22Rv1 (cell line): Measurements from ENCODE around the gene ZNF761.
"Not testable (repeated sequence)": the region's sequence is repeated elsewhere in the genome, so short reads cannot be mapped to it uniquely, and the experiment has no call there.

ENCODE experiments used
- H3K27ac ChIP-seq: fragments of 450-650 bp; 2 replicates; pipeline ENCODE4 v1.5.1; 2017
- CTCF ChIP-seq: fragments of 450-650 bp; IDR thresholded peaks from 2 replicates; pipeline ENCODE4 v1.5.1; 2017; ENCODE audit warnings: mild to moderate bottlenecking
- ZFX ChIP-seq: fragments of 450-650 bp; IDR thresholded peaks from 2 replicates; pipeline ENCODE4 v1.6.1; 2017; ENCODE audit warnings: antibody characterized with exemption, borderline replicate concordance

ZNF761 gene

GRCh38 chr19:53455828-53456227 lies 24.0 kb downstream of the ZNF761 start:
- no peak overlapping the region for H3K27ac ChIP-seq
- no peak for TF ChIP-seq CTCF
- no peak for TF ChIP-seq ZFX

GRCh38 chr19:53460131-53460721 lies 28.4 kb downstream of the ZNF761 start:
- not testable (repeated sequence) for H3K27ac ChIP-seq

GRCh38 chr19:53461866-53462265 lies 30.1 kb downstream of the ZNF761 start:
- no peak overlapping the region for H3K27ac ChIP-seq

GRCh38 chr19:53462861-53463260 lies 31.1 kb downstream of the ZNF761 start:
- TF ChIP-seq ZFX, result no peak
- TF ChIP-seq CTCF, result no peak
- H3K27ac ChIP-seq, result no peak overlapping the region

More at GRCh38 chr19:53461866-53462265, 30.1 kb downstream of the ZNF761 start:
- TF ChIP-seq CTCF, result no peak
- no peak for TF ChIP-seq ZFX

- TF ChIP-seq ZFX (no peak), CTCF (no peak)
- H3K27ac ChIP-seq, result no peak overlapping the region
Observed at GRCh38 chr19:53463263-53463662, 31.5 kb downstream of the ZNF761 start.

GRCh38 chr19:53466726-53467484 lies 35.1 kb downstream of the ZNF761 start:
- TF ChIP-seq ZFX (no peak), CTCF (peak; percentile 25; the same call in 1 of the 2 replicates)
- H3K27ac ChIP-seq, result peak overlapping the region; percentile 75

- TF ChIP-seq CTCF, result no peak
- TF ChIP-seq ZFX, result no peak
- peak within 1 kb of the TSS; percentile 75 for H3K27ac ChIP-seq
Observed at GRCh38 chr19:53467485-53468262, 35.9 kb downstream of the ZNF761 start, which contains the start of gene ZNF813. TSS of gene ZNF813 (plus strand) at chr19:53467733. CDS start at chr19:53483823, 16,090 bp downstream.

- H3K27ac ChIP-seq, result not testable (repeated sequence)
Observed at GRCh38 chr19:53468628-53469027, 36.8 kb downstream of the ZNF761 start.
